T-cell (primary cell): ENCODE results near the gene TPST1. TPM values are rescaled to one million over a fixed set of nuclear protein-coding genes. Genes with fewer than 3 reads are reported as not detected.
"Not testable (repeated sequence)": the region's sequence is repeated elsewhere in the genome, so short reads cannot be mapped to it uniquely, and the experiment has no call there.

Experiments
- ATAC-seq, 4 experiments: fragments of 200-7000 bp in 3 of 4; fragments of 150-1000 bp in 1 of 4; cut with Tn5 transposase; replicated peaks in 1 of 4; 1 replicate in 3 of 4; 2 replicates in 1 of 4; pipeline ENCODE4 v1.10.0; 2021; ENCODE audit warnings: moderate library complexity in 3 of 4, mild to moderate bottlenecking in 2 of 4, moderate number of reproducible peaks in 1 of 4
- CTCF ChIA-PET, 2 donors: fragments of 300-600 bp; sonication (Branson Sonifier 250); formaldehyde crosslinking; loops; one replicate each; lab custom pipeline; 2022; ENCODE audit warnings: antibody characterized with exemption in 2 of 2; lab: Charles Lee
- POLR2A ChIA-PET, 2 donors: fragments of 300-600 bp; sonication (Branson Sonifier 250); formaldehyde crosslinking; loops; one replicate each; lab custom pipeline; 2022; ENCODE audit warnings: antibody characterized with exemption in 2 of 2; lab: Charles Lee
- DNase-seq, 35 experiments: peaks; one replicate each; pipeline versions ENCODE4 v3.0.0 to v3.0.0-alpha.2; 2013 to 2023
- H3K27ac ChIP-seq: one replicate; pipeline ENCODE4 v1.5.1; 2013; ENCODE audit warnings: low read length
- H3K27me3 ChIP-seq, 2 experiments: replicated peaks in 1 of 2; 1 replicate in 1 of 2; 2 replicates in 1 of 2; pipeline versions ENCODE4 v1.6.1 to v1.7.0; 2013; ENCODE audit warnings: low read length in 1 of 2, mixed read lengths in 1 of 2; ENCODE audit not compliant: control insufficient read depth in 2 of 2, insufficient read depth in 2 of 2; ENCODE audit errors: extremely low read depth in 1 of 2
- H3K36me3 ChIP-seq, 2 donors: 1 replicate in 1 of 2; 2 replicates in 1 of 2; pipeline versions ENCODE4 v1.6.1 to v1.7.0; 2013; ENCODE audit warnings: low read length in 1 of 2; ENCODE audit not compliant: control insufficient read depth in 2 of 2, insufficient read depth in 1 of 2; ENCODE audit errors: extremely low read depth in 1 of 2
- H3K4me1 ChIP-seq, 2 experiments: 1 replicate in 1 of 2; 2 replicates in 1 of 2; pipeline versions ENCODE4 v1.6.1 to v1.7.0; 2013; ENCODE audit warnings: low read length in 2 of 2, mixed read lengths in 1 of 2; ENCODE audit not compliant: insufficient read depth in 2 of 2, control insufficient read depth in 1 of 2; ENCODE audit errors: extremely low read depth in 1 of 2
- H3K4me3 ChIP-seq, 2 donors: 1 replicate in 1 of 2; 2 replicates in 1 of 2; pipeline versions ENCODE4 v1.5.1 to v1.7.0; 2013; ENCODE audit warnings: mild to moderate bottlenecking in 2 of 2, low read length in 1 of 2, moderate library complexity in 1 of 2; ENCODE audit not compliant: control insufficient read depth in 1 of 2; ENCODE audit errors: extremely low read depth in 1 of 2
- H3K9me3 ChIP-seq: 2 replicates; pipeline ENCODE4 v1.7.0; 2013
- H3K27ac Mint-ChIP-seq, 2 donors: one replicate each; pipeline ENCODE4 v1.8.0; 2020 to 2021; ENCODE audit warnings: mild to moderate bottlenecking in 2 of 2, mixed read lengths in 2 of 2
- H3K27me3 Mint-ChIP-seq, 2 donors: one replicate each; pipeline ENCODE4 v1.8.0; 2021 to 2022; ENCODE audit warnings: mixed read lengths in 2 of 2
- H3K36me3 Mint-ChIP-seq: one replicate; pipeline ENCODE4 v1.8.0; 2021; ENCODE audit warnings: mixed read lengths
- H3K4me1 Mint-ChIP-seq, 3 donors: one replicate each; pipeline ENCODE4 v1.8.0; 2020 to 2022; ENCODE audit warnings: mixed read lengths in 3 of 3, mild to moderate bottlenecking in 1 of 3
- H3K4me3 Mint-ChIP-seq, 3 donors: one replicate each; pipeline ENCODE4 v1.8.0; 2020 to 2022; ENCODE audit warnings: mild to moderate bottlenecking in 3 of 3, mixed read lengths in 3 of 3, moderate library complexity in 3 of 3
- H3K9me3 Mint-ChIP-seq, 3 donors: one replicate each; pipeline ENCODE4 v1.8.0; 2020 to 2022; ENCODE audit warnings: mixed read lengths in 3 of 3
- WGBS: methylation state at CpG from one replicate; pipeline ENCODE4 v1.1.5; 2013; ENCODE audit warnings: missing lambda C conversion rate; ENCODE audit not compliant: insufficient coverage; 5-methylcytosine and 5-hydroxymethylcytosine counted together
- total RNA-seq, 35 experiments: library from RNA in 6 of 35; stranded (reverse) in 6 of 35; fragments of 120-200 nt in 1 of 35; gene quantifications; one replicate each; pipeline versions ENCODE4 v1.2.1 to v1.2.4 and lab custom pipeline; 2013 to 2026

TPST1 gene
- total RNA-seq, 5 donors from 2014 or later (not counting 1 experiment from before 2014, with no cell fraction given): 2.1 to 6.3 (median 2.6) TPM

GRCh38 chr7:66356277-66356721 is 151.2 kb downstream of the TPST1 start:
- DNase-seq (no peak), ATAC-seq (no peak)
- ChIA-PET POLR2A (no interaction called here), CTCF (no interaction called here)
- WGBS: 60% methylated on average over 1 of the region's 6 CpGs
- no peaks in the 10 kb centered on the region for H3K4me1 ChIP-seq
- no peak overlapping the region for H3K27ac ChIP-seq
- no peaks in the 10 kb centered on the region for H3K4me1 Mint-ChIP-seq
- H3K27me3 ChIP-seq: peaks cover 0 to 15% of the 10 kb centered on the region in 2 experiments
- H3K36me3 Mint-ChIP-seq: no peaks in the 10 kb centered on the region
- no peaks in the 10 kb centered on the region for H3K27me3 Mint-ChIP-seq
- no peaks in the 10 kb centered on the region for H3K9me3 ChIP-seq
- no peak overlapping the region for H3K27ac Mint-ChIP-seq
- no peak overlapping the region for H3K4me3 ChIP-seq
- no peak overlapping the region for H3K4me3 Mint-ChIP-seq
- H3K36me3 ChIP-seq: no peaks in the 10 kb centered on the region
- H3K9me3 Mint-ChIP-seq: no peaks in the 10 kb centered on the region

- Mint-ChIP-seq H3K4me1 (no peaks in the 10 kb centered on the region), H3K27me3 (no peaks in the 10 kb centered on the region), H3K9me3 (no peaks in the 10 kb centered on the region), H3K36me3 (no peaks in the 10 kb centered on the region), H3K27ac (no peak overlapping the region), H3K4me3 (no peak overlapping the region)
- DNase-seq (no peak), ATAC-seq (no peak)
- no peak overlapping the region for H3K27ac ChIP-seq
- no peaks in the 10 kb centered on the region for H3K36me3 ChIP-seq
- no peak overlapping the region for H3K4me3 ChIP-seq
- no peaks in the 10 kb centered on the region for H3K4me1 ChIP-seq
- 27% methylated on average over 1 of the region's 3 CpGs for WGBS
- POLR2A ChIA-PET: no interaction called here
- peaks cover 0 to 14% of the 10 kb centered on the region in 2 experiments for H3K27me3 ChIP-seq
- CTCF ChIA-PET: no interaction called here
- no peaks in the 10 kb centered on the region for H3K9me3 ChIP-seq
These were observed 152.0 kb downstream of the TPST1 start for GRCh38 chr7:66357087-66357486.

GRCh38 chr7:66359656-66360211 is 154.6 kb downstream of the TPST1 start:
- Mint-ChIP-seq H3K4me3 (no peak overlapping the region), H3K27me3 (no peaks in the 10 kb centered on the region), H3K4me1 (no peaks in the 10 kb centered on the region), H3K27ac (no peak overlapping the region), H3K36me3 (no peaks in the 10 kb centered on the region), H3K9me3 (no peaks in the 10 kb centered on the region)
- Histone ChIP-seq H3K4me1 (no peaks in the 10 kb centered on the region), H3K9me3 (no peaks in the 10 kb centered on the region), H3K36me3 (no peaks in the 10 kb centered on the region), H3K27me3 (peaks cover 0 to 2% of the 10 kb centered on the region in 2 experiments), H3K4me3 (no peak overlapping the region), H3K27ac (no peak overlapping the region)
- ATAC-seq (no peak), DNase-seq (no peak)
- ChIA-PET CTCF (no interaction called here), POLR2A (interaction anchor here in 1 of 2 donors (0.5 kb wide), 1 partner anchor 30 kb away, joined by 4 read pairs; no protein-coding TSS in a partner anchor)
- 88% methylated on average over 5 of the region's 11 CpGs for WGBS

- Histone ChIP-seq H3K4me1 (no peaks in the 10 kb centered on the region), H3K36me3 (no peaks in the 10 kb centered on the region), H3K4me3 (no peak overlapping the region), H3K9me3 (no peaks in the 10 kb centered on the region), H3K27ac (no peak overlapping the region), H3K27me3 (peaks cover 0 to 2% of the 10 kb centered on the region in 2 experiments)
- Mint-ChIP-seq H3K4me3 (no peak overlapping the region), H3K27me3 (no peaks in the 10 kb centered on the region), H3K4me1 (no peaks in the 10 kb centered on the region), H3K36me3 (no peaks in the 10 kb centered on the region), H3K27ac (no peak overlapping the region), H3K9me3 (no peaks in the 10 kb centered on the region)
- ATAC-seq (no peak), DNase-seq (no peak)
- no CpG with 5 or more reads among the region's 4 CpGs for WGBS
- ChIA-PET CTCF (no interaction called here), POLR2A (no interaction called here)
These were observed 157.0 kb downstream of the TPST1 start for GRCh38 chr7:66362136-66362535.

- CTCF ChIA-PET: no interaction called here
- no peak overlapping the region for H3K27ac Mint-ChIP-seq
- H3K27ac ChIP-seq: no peak overlapping the region
- no peaks in the 10 kb centered on the region for H3K4me1 Mint-ChIP-seq
- peaks cover 0 to under 1% (median under 1%) of the 10 kb centered on the region in 3 donors for H3K9me3 Mint-ChIP-seq
- no peaks in the 10 kb centered on the region for H3K4me1 ChIP-seq
- no peaks in the 10 kb centered on the region for H3K36me3 ChIP-seq
- DNase-seq (no peak), ATAC-seq (no peak)
- WGBS: 94% methylated on average over 2 of the region's 5 CpGs
- no peaks in the 10 kb centered on the region for H3K36me3 Mint-ChIP-seq
- no peak overlapping the region for H3K4me3 ChIP-seq
- no peaks in the 10 kb centered on the region for H3K9me3 ChIP-seq
- peaks cover 0 to 2% of the 10 kb centered on the region in 2 experiments for H3K27me3 ChIP-seq
- H3K4me3 Mint-ChIP-seq: no peak overlapping the region
- H3K27me3 Mint-ChIP-seq: no peaks in the 10 kb centered on the region
- POLR2A ChIA-PET: no interaction called here
These were observed 158.5 kb downstream of the TPST1 start for GRCh38 chr7:66363635-66364034.

- H3K9me3 ChIP-seq, H3K36me3 Mint-ChIP-seq, H3K27me3 ChIP-seq, H3K4me1 Mint-ChIP-seq, ATAC-seq, H3K36me3 ChIP-seq, DNase-seq, H3K27ac ChIP-seq, H3K27ac Mint-ChIP-seq, H3K27me3 Mint-ChIP-seq, H3K4me3 Mint-ChIP-seq, H3K9me3 Mint-ChIP-seq, H3K4me3 ChIP-seq, H3K4me1 ChIP-seq: not testable (repeated sequence)
- ChIA-PET CTCF (interaction anchor here in 1 of 2 donors (0.6 kb wide), 1 partner anchor 34 kb away, joined by 3 read pairs; no protein-coding TSS in a partner anchor), POLR2A (interaction anchor here in 1 of 2 donors (0.7 kb wide), 1 partner anchor 9 kb away, joined by 6 read pairs; no protein-coding TSS in a partner anchor)
- no CpG with 5 or more reads among the region's 14 CpGs for WGBS
These were observed 159.9 kb downstream of the TPST1 start for GRCh38 chr7:66365031-66365430.
